NCI-H526 (cell line): ENCODE measurements around the gene DHRS3.
A peak's percentile ranks its signal among the peaks of the same experiment; 100 is the strongest.

Experiments used
- DNase-seq, 2 experiments: peaks; one replicate each; lab custom pipeline; 2025; lab: John Stamatoyannopoulos, UW

The DHRS3 gene

DNA sequence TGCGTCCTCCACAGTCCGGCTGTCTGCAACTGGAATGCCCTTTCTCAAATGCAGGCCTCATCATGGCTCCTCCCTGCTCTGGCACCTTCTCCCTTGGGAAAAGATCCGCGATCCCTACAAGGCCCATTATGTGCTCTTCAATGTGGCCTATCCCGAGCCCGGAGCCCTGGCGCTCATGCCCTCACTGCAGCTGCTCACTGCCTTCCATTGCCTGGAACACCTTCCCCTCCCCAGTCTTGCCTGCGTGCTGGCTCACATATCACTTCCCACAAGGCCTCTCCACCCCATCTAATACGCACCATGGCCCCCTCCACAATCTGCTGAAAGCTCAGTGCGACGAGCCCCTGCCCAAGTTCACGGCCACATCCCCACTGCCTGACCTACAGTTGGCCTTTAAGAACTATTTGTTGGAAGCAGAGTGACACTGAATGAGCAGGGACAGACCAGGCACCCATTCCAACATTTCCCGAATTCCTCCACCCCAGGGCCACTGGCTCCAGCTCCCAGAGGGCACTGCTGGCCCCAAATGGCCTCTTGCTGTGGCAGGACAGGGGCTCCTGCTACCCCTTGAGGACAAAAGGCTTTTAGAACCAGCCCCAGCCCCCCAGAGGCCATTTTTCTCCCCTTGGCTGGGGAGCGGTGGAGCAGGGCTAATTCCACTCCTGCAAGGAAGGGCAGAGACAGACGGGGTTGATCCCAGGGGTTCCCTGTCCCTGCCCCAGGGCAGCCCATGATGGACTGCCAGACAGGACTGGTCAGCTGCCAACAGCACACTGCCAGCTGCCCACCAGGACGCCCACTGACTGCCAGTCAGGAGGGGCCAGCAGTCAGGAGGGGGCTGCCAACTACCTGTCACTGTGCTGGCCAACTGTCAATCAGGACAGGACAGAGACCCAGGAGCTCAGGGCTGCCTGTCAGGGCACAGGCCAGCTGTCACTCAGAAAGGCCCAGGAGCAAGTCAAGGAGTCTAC, 64.8 kb downstream of the DHRS3 start:
- peak in 1 of 2 experiments; percentile 5 for DNase-seq

DNA sequence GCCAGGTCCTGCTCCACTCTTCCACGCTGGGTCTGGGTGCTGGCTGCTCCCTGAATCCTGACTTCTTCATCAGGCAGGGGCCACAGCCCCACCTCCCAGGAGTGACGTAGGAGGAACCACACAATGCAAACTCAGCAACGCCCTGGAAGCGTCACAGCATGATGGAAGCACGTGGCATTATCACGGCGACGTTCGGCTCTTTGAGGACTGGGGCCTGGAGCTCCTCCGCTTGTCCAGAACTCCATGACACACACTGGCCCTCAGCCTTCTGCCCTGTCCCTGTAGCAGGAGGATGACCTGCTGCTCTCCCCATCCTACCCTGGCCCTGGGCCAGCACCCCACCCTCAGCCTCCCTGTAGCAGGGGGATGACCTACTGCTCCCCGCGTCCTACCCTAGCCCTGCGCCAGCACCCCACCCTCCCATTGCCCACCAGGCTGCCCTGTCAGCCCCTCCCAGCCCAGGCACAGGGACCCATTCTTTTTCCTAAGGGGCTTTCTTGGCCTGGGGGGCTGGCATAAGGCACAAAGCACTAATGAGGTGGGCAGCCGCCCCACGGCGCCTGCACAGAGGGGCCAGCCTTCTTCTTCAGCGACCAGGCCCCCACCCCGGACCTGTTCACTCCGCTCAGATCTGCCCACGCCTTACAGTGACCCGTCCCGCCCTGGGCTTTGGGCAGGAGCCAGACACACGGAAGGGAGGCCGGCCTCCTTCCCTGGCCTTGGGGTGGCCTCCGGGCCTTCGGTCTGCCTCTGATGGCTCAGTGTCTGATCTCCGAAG, 65.7 kb downstream of the DHRS3 start:
- no peak for DNase-seq

DNA sequence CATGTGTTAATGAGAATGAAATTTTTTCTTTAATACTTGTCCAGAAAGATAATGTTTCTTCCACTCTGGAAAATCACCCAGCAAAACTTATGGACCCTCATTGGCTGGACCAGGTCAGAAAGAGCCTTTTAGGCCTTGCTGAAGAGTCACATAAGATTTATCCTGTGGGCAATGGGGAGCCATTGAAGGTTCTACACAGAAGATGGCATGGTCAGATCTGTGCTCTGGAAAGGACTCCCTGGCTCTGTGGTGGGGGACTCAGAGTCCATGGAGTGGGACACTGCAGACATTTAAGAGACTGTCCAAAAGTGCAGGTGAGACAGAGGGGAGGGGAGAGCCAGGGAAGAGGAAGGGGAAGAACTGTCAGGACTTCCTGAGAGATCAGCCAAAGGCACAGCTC, 66.4 kb downstream of the DHRS3 start:
- DNase-seq = no peak

DNA sequence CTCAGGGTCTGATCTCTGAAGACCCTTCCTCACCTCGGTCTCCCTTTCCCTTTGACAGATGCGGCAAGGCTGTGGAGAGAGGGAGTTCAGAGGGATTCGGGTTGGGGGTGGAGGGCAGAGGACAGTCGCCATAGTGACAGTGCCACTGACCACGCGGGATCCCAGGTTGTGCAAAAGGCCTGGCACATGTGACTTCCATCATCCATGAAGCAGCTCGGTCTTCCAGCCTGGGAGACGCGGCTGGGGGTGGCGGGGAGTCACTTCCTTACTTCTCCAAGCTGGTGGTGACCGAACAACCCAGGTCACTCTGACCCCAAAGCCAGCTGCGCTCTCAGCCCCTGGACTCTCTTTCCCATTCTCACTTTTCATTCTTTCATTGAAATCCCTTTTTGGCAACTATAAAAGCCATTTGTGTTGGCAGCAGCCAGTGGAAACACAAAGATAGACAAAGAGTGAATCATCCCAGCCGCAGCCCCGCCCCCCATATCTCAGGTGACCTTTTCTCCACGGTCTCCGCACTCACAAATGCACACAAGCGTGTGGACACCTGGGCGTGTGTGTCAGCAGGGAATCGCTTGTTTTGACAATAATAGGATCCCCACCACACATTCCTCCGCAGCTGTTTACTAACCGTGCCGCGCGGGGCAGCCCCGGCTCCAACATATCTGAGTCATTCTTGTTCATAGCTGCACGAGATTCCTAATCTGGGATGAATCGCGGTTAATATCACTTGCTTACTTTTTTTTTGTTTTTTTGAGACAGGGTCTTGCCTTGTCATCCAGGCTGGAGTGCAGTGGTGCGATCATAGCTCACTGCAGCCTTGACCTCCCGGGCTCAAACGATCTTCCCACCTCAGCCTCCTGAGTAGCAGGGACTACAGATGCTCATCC, 68.3 kb downstream of the DHRS3 start:
- peak in 1 of 2 experiments; percentile 8 for DNase-seq

DNA sequence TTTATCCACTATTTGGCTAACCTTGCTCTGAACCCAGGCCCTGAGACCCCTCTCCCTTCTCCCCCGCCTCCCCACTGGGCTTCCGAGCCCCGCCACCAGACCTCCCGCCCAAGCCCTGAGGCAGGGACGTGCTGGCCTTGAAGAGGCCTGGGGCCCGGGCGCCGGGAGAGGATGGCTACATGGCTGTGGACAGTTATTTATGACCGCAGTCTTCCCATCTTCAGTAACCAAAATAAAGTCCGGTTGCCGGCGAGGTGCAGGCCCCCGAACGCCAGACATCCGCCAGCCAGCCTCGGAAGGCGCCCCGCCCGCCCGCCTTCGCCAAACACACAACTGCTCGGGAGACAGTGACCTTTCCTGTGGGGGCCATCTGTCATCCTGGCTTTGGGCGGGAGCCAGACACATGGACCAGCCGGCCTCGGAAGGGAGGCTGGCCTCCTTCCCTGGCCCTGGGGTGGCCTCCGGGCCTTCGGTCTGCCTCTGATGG, 69.0 kb downstream of the DHRS3 start:
- DNase-seq = no peak

DNA sequence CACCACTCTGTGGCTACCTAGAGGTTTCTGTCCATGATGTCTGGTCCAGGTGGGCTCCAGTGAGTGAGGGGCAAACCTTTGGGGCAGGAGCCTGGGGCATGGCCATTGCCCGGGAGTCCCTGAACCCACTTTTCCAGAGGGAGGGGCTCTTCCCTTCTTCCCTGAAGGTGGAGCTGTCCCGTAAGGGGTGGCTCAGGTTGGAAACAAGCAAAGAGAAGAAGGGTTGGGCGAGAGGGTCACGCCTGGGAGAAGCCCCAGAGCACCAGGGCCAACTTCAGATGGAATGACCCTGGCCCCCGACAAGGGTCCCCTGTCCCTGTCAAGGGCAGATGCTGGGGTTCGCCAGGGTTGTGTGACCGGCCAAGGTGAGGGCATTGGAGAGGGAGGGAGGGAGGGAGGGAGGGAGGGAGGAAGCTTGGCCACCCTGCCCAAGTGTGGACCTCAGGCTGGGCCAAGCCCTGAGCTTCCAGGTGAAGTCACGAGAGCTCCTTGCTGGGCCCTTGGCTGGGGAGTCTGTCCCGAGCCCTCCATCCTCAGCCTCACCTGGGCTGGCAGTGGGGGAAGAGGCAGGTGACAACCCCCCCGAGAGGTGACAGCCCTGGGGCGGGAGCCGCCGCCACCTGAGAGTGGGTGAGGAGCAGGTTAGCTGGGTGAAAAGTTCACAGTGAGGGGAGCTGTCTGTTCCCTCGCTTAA, 69.6 kb downstream of the DHRS3 start:
- no peak for DNase-seq

DNA sequence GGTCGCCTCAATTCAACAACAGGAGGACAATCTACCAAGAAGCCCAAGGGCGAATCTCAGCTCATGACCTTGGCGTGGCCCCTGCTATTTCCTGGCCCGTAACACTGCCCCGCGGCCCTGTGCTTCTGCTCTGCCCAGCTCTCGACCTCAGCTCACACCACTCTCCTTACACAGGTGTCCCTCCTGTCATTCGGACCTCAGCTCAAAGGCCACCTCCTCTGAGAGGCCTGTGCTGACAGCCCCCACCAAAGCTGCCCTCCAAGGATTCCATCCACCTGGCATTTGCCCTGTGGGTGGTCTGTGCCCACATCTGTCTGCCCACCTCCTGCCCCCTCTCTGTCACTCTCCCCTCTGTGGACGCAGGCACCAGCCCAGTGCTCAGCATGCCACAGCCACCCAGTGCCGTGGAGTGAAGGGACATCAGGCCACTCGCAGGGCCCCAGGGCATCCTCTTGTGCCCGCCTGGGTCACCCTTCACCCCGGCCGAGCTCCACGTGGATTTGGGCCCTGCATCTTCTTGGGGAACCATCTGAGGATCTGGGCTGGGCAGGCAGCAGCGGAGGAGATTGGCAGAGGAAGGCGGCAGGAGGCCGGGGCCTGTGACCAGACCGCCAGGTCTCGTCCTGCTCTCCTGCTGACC, 70.3 kb downstream of the DHRS3 start:
- no peak for DNase-seq

DNA sequence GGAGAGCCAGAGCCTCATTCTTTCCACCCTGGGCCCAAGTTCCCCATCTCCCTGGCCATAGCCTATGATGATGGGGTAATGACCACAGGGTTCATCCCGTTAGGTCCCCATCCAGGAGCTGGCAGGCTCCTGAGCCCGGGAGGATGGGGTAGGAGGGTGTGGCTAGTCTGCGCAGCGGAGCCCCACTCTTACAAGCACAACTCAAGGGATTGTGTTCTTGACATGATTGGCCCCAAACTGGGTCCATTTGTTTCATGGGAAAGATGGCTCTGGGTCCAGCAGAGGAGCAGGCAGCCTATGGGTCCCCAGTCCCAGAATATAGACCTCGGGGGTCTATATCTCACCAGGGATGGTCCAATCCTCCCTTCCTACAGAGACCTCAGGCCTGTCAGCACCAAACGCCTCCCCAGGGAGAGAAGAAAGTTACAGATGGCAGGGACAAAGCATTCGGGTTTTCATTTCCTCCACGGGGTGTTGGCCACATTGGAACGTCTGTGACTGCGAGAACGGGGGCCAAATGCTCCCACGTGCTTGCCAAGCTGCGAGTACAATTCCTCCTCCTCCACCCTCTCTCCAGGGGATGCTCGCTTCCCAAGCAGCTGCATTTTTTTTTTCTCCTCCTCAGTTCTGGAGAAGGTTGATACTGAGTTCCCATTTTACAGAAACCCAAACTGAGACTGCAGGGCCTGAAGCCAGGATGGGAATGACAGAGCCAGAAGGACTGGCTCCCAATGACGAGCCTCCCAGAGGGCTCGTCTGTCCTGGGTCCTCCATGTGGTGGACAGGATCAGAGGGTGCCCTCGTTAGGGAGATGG, 71.0 kb downstream of the DHRS3 start:
- no peak for DNase-seq

DNA sequence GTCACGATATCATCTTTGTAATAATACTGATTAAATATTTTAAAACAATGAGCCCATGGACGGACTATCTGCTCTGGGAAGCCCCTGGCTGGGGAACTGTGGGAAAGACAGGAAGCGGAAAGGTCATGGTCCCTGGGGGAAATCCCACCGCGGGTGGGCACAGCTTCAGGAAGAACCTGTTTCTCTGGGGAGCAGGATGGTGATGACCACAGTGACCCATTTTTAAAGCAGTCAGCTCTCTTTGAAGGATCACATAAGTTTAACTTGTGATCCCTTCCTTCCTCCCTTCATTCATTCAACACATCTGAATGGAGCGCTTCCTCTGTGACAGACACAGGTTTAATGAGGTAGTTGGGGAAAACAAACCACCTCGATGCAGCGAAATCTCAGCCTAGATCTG, 73.0 kb downstream of the DHRS3 start:
- no peak for DNase-seq

DNA sequence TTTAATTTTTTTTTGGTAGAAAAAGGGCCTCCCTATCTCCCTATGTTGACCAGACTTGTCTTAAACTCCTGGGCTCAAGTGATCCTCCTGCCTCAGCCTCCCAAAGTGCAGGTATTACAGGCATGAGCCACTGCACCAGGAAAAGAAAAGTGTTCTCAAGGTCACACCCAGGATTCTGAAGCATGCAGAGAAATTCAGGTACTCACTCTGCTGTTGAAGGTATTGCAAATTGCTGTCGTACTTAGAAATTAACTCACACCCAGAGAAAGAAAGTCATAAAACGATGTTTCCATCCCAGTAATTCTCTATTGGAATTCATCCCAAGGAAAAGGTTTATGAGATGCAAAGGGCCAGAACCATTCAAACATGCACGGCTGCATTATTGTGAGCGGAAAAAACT, 73.7 kb downstream of the DHRS3 start:
- DNase-seq = no peak

DNA sequence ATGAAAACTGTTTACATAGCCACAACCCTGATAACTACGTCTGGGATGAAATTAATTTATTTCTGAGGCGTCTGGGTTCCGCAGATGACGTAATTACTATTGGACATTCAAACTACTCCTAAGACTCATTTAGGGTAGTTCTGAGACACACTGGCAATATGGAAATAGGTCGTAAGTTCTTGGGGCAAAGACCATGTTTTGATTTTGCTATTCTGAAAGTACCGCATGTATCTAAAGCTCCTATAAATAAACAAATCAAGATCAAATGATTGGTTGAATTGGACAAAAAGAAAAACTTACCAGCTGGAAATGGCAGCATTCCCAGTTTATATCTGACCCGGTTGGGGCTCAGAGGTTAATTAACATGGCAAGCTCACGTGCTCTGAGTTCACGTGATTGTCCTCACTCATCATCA, 74.3 kb downstream of the DHRS3 start:
- no peak for DNase-seq

DNA sequence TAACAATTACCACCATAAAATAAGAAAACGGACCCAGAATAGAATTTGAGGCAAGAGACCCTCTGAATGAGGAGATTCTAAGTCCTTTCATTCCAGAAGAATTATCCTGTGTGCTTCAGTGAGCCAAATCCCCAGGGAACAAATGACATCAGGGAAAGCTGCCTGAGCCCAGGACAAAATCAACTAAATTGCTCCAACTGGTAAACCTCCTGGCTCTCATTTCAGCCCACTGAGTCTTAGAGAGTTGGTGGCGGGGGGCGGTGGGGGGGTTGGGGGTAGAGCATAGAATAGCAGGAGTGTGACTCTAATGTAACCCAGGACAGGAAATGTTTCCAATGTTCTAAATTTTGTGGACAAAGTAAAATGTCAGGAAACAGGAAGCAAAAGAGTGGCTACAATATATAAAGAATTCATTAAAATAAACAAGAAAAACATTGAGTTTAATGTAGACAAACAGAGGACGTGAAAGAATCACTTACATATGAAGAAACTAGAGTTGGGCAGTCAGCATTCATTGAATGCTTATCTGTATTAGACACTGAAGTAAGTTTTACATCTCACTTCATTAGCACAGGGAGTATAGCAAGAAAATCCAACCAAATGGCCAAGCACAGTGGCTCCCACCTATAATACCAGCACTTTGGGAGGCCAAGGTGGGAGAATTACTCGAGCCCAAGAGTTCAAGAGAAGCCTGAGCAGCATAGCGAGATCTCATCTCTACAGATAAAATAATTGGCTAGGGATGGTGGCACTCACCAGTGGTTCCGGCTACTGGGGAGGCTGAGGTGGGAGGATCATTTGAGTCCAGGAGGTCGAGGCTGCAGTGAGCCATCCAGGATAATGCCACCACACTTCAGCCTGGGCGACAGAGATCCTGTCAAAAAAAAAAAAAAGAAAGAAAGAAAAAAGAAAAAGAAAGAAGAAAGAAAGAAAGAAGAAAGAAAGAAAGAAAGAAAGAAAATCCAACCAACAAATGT, 75.1 kb downstream of the DHRS3 start:
- DNase-seq = no peak

DNA sequence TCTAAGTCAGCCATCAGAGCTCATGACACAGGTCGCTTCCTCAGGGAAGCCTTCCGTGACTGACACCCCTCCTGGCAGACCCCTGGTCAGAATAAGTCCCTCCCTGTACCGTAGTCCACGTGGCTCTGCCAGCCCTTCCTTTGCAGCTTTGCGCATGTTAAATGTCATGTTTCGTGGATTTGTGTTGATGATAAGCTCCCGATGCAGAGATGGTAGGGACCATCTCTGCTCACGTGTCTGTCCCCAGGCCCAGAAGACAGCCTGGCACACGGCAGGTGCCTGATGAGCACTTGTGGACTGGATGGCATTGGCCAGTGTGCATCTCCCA, 75.9 kb downstream of the DHRS3 start:
- DNase-seq = no peak

DNA sequence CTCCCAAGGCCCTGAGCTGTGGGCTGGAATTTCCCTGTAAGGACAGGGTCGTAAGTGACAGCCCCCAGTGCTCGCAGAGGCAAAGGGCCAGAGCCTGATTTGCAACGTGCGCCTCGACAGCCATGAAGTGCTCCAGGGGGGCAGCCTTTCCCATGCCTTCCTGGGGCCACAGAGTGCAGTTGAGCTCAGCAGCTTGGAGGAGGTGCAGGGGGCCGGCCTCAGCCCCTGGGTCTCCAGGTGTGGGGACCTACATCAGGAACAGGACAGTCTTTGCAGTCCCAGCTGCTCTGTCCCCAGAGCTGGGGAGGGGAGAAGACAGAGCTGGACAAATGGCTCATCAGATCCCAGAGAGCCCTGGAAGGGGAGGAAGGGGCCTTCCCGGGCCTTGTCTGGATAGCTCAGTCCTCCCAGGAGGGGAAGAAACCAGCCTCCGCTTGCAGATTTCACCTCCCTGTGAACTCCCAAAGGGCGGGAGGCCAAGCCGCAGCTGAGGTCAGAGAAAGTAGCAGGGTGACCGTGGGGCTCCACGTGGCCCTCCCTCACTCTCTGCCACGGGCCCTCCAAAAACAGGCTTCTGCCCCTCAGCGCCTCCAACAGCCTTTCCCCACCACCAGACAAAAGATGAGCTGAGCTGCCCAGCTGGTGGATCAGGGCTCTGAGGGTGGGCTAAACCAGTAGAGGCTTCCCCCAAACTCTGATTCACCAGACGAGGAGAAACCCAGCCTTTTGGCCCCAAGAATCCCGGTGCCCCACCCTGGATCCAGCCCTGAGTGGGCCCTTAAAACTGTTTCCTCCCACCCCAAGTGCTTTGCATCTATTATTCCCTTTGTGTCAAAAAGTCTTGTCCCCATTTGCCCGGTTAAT, 76.5 kb downstream of the DHRS3 start:
- DNase-seq = no peak

DNA sequence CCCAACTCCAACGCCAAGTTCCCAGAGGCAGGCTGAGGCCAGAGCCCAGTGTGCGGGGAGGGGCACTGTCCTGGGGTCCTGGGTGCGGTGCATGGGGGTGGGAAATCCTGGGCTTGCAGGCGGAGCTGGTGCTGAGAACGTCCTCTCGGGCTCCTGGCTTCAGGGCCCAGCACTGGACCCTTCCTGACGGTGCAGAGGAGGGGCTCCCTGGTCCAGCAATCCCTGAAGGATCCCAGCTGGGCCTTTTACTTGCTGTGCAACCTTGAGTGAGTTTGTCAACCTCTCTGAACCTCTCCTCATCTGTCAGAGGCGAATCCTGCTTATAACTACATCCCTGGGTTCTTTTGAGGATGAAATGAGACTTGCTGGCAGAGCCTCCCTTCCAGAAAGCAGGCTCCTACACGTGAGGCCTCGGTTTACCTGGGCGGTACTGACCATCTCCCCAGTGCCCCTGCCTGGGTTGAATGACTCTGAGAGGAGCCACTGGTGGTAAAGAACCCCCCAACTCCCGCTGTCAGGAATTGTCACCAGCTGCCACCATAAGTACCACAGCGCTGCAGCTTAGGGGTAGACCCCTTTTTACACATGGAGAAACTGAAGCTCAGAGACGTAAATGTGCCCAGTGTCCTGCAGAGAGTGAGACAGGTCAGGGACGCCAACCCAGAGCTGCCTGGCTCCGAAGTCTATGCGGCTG, 77.3 kb downstream of the DHRS3 start:
- DNase-seq = no peak

DNA sequence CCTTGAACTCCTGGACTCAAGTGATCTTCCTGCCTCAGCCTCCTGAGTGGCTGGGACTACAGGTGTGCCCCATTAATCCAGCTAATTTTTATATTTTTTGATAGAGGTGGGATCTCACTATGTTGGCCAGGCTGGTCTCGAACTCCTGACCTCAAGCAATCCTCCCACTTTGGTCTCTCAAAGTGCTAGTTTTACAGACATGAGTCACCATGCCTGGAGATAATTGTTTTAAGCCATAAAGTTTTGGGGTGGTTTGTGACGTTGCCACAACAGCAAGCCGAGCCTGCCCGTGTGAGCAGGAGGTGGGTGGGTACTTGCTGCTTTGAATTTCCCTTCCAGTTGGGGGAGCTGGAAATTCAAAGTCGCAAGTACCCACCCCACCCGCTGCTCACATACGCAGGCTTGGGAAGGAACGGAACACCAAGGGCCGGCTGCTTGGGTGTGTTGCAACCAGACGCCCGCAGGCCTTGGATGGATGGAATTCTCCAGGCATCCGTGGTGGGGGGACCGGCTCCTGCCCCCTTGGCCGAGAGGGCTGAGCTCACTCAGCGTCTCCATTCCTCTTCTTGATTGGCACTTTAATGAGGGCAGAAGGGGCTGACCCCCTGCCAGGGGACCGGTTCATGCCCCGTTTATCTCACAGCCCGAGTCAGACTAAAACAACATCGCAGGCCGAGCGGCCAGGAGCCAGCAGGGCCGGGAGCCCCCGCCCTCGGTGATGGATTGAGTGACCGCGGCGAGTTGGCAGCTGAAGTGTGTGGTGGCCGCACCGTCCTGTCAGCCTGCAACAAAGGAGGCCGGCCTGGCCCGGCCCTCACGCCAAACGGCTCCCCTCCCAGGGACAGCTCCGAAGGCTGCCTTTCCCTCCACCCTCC, 78.1 kb downstream of the DHRS3 start:
- no peak for DNase-seq
